Superior temporal gyrus (tissue), 1 donor: ENCODE data around the gene RNF169.
"Not testable (repeated sequence)": the region's sequence is repeated elsewhere in the genome, so short reads cannot be mapped to it uniquely, and the experiment has no call there.

Experiments
- DNase-seq: peaks from one replicate; pipeline ENCODE4 v3.0.0-alpha.2; 2016; ENCODE audit errors: extremely low spot score

Gene RNF169

DNA sequence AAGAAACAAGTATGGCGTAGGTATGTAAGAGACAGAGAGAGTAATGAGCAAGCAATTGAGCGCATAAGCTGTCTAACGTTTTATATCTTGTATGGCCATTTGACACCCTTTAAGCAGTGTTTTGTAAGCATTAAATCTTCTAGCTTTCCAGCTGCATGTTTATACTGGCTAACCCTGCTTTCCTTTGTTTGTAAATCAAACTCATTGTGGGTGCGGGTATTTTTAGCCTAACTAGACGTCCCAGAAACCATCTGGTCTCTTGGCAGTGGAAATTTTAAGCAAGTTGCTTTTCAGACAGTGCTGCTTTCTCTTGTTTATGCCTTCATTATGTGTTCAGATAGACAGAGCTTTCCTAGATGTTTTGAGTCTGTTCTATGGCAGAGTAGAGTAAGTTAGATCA lies 73.5 kb downstream of the RNF169 start:
- peak; percentile 83 for DNase-seq

DNA sequence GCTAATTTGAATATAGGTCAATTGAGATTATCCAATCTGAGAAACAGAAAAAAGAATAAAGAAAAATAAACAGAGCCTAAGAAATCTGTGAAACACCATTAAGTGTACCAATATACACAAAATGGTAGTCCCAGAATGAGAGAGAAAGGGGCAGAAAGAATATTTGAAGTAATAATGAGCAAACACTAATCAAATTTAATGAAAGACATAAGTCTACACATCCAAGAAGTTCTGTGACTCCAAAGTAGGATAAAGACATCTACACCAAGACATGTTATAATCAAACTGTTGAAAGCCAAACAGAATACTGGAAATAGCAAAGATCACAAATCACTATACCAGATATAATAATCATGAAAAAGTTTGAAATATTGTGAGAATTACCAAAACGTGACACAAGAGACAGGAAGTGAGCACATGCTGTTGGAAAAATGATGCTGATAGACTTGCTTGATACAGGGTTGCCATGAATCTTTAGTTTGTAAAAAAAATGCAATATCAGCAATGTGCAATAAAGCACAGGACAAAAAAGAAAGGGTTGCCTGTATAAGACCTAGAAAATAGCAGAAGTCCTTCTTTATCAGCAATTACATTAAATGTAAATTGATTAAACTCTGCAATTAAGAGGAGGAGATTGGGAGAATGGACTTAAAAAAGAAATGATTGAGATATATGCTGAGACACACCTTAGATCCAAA lies 75.8 kb downstream of the RNF169 start:
- DNase-seq, result no peak

DNA sequence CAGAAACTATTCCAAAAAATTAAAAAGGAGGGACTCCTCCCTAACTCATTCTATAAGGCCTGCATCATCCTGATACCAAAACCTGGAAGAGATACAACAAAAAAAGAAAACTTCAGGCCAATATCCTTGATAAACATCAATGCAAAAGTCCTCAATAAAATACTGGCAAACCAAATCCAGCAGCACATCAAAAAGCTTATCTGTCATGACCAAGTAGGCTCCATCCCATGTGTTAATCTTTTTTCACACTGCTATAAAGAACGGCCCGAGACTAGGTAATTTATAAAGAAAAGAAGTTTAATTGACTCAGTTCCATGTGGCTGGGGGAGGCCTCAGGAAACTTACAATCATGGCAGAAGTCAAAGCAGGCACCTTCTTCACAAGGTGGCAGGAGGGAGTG lies 76.9 kb downstream of the RNF169 start:
- not testable (repeated sequence) for DNase-seq

DNA sequence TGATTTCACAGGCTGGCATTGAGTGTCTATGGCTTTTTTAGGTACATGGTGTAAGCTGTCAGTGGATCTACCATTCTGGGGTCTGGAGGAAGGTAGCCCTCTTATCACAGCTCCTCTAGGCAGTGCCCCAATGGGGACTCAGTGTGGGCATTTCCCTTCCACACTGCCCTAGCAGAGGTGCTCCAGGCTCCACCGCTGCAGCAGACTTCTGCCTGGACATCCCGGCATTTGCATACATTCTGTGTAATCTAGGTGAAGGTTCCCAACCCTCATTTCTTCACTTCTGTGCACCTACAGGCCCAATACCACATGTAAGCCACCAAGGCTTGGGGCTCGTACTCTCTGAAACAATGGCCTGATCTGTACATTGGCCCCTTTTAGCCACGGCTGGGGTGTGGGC lies 78.3 kb downstream of the RNF169 start:
- no peak for DNase-seq

DNA sequence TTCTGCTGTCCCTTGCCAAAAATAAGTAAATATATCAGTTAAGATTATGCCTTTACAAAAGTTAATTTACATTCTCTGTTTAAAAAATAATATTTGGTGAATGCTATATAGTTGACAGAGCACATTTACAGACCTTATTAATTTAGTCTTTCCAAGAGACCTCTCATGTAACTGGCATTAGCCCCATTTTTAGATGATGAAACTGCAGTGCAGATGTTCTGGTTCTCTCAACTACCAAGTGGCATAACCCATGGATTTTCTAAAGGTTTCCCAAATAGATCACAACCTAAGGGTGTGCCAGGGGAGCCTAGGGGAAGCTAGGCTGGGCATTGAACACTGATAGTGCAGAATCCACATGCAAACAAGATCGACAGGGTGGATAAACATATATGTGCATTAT lies 88.5 kb downstream of the RNF169 start:
- no peak for DNase-seq

DNA sequence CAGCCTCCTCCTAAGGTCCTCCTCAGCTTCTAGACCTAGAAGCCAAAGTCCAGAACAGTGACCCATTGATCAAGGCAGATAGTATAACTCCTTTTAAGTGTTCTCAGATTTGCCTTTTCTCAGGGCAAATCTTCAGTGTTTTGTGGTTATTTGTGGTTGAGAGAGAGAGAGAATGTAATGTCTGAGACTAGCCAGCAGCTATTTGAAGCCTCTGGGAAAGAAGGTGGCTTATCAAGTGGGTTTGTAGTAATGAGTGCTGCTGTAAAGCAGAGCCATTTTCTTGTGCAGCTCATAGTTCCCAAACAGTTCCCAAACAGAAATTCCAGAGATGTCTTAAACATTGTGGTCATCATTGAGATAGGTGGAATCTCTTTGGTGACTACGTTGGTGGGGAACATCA lies 89.5 kb downstream of the RNF169 start:
- no peak for DNase-seq

DNA sequence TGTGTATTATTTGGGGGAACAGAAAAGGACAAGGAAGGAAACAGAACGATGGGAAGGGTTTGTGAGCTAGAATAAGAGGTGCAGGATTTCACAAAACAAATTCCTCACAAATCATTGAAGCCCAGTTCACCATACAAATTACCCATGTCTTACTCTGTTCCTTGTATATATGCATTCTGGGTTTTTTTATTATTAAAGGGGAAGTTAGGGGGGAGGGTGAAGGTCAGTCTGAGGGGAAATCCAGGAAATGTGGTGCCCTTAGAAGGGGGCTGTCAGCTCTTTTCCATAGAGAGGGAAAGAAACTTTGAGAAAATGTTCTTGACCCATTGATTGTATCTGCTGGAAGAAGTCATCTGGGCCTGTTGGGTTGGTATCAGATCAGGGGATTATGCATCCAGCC lies 90.8 kb downstream of the RNF169 start:
- no peak for DNase-seq

DNA sequence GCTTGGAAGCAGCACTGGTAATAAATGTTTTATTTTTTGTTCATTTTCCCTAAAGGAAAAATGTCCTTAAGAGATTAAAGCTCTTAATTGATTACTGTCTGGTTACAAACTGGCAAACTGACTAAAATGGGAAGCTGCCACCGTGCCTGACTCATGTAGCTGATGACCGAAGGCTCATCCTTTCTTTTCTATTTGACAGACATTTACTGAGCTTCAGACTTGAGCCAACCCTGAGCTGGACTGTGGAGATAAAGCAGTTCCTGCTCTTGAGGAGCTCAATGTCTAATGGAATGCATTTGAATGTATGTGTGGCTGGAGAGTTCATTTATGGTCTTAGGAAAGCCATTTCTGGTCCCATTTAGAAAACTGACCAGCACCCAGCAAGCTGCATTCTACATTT lies 91.3 kb downstream of the RNF169 start:
- no peak for DNase-seq

DNA sequence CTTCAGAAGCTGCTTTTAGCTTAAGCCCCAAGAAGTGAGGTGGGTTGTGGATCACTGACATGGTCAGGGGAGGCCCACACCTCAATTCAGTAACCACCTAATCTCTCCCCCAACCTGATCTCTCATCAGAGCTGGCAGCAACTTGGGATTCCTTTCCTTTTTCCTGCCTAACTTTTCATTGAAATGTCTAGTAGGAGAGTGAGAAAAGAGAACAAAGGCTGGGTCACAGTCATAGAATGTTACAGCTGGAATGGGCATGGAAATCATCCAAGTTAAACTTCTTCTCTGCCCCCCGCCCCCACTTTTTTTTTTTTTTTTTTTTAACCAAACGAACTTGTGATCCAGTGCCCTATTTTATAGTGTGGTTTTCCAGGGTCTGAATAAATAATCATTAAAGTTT lies 91.8 kb downstream of the RNF169 start:
- no peak for DNase-seq

DNA sequence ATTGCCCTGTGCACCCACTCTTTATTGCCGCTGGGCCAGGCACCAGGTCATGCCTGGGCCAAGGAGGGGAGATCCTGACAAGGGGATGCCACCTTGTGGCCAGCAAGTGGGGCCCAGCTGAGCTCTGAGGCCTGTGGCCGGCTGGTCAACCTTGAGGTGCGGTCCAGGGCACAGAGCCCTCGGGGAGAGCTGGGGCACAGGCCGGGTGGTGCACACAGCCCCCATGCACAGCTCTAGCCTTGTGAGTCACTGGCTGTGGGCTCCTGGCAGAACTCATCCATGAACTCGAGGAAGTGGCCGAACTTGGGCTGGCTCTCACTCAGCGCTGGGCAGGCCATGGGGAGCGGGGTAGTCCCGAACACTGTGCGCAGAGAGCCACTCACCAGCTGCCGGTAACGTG lies 94.3 kb downstream of the RNF169 start:
- DNase-seq, result no peak

DNA sequence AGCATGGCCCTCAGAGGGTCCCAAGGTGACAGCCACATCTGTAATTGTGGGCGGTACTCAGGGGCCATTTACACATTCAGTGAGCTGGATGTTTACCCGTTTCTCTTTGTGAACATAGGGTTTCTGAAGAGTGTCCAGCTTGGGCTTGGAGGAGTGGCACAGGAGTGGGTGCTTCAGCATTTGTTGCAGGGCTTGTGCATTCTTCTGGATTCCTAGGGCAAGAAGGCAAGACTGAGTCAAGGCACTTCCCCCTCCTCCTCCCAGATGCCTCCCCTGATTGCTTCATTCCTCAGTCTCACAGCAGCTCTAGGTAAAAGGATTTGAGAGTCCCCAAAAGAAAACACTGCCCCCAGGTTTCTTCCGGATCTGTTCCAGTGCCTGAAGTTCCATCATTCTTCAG lies 95.4 kb downstream of the RNF169 start:
- DNase-seq, result no peak

DNA sequence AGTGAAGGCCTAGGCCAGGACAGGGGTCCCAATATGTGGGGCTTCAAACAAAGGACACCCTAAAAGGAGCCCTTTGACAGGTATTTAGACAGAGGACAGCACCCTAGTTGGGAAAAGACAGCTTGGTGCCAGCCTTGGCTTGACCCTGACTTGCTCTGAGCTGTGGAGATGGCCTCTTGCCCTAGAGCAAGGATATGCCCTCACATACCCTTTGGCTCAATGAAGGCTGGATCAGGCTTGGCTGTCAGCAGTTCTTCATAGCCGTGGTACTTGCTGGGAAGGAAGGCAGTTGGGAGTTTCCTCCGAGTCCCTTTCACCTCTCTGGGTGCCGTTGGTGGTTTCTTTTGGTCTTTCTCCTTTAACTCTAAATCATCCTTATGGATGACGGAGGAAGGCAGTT lies 96.2 kb downstream of the RNF169 start:
- DNase-seq, result no peak

DNA sequence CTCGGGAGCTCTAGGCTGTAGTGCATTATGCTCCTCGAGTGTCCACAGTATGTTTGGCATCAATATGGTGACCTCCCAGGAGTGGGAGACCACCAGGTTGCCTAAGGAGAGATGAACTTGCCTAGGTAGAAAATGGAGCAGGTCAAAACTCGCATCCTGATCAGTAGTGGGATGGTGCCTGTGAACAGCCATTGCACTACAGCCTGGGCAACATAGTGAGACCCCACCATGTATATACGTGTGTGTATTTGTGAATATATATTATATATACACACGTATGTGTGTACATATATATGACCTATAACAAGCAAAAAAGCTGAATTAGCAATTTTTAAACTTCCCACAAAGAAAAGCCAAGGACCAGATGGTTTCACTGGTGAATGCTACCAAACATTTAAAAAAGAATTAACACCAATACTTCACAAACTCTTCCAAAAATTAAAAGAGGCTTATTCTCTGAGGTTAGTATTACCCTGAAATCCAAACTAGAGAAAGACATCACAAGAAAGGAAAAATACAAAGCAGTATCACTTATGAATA lies 97.4 kb downstream of the RNF169 start:
- no peak for DNase-seq

DNA sequence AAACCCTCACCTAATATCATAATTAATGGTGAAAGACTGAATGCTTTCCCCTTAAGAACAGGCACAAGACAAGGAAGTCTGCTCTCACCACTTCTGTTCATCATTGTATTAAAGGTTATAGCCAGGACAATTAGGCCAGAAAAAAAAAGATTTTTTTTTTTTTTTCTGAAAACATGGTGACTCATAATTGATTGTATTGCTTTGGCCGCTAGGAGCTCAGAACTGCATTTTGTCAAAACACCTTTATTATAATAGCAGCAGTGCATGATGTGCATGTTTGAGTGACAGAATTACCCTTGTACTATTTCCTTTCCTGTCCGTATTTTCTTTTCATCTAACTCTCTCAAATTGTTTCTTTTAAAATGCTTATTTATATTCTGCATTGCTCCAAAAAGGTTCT lies 98.1 kb downstream of the RNF169 start:
- DNase-seq, result no peak

DNA sequence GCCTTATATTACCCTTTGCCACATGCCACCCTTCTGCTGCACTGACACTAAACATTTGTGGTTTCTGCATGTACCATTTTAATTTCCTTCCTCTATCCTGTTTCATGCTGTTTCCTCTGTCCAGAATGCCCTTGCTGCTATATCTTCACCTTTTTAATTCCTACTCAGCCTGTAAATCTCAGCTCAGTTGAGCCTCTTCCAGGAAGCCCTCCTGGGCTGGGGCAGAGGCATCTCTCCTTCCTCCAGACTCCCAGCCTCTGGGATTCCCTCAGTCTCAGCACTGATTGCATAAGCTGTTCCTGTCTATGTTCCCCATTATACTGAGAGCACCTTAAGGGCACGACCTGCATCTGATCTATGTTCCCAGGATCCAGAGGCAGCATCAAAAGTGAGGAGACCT lies 98.7 kb downstream of the RNF169 start:
- no peak for DNase-seq

DNA sequence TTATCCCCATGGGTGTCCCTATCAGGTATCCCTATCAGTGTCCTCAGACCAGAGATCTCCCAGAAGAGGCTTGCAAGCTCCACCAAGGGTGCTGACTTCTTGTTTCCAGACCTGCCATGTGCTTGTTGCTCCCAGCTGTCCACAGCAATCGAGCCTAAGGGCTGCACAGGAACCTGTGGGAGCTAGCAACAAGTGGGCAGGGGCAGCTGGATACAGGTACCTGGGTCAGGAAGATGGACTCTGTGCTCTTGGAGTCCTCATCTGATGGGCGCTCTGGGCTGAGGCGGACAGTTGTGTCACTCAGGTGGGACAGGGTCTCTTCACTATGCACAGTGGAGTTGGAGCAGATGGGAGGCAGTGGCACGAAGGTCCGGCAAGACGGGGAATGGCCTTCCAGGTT lies 99.2 kb downstream of the RNF169 start:
- no peak for DNase-seq

DNA sequence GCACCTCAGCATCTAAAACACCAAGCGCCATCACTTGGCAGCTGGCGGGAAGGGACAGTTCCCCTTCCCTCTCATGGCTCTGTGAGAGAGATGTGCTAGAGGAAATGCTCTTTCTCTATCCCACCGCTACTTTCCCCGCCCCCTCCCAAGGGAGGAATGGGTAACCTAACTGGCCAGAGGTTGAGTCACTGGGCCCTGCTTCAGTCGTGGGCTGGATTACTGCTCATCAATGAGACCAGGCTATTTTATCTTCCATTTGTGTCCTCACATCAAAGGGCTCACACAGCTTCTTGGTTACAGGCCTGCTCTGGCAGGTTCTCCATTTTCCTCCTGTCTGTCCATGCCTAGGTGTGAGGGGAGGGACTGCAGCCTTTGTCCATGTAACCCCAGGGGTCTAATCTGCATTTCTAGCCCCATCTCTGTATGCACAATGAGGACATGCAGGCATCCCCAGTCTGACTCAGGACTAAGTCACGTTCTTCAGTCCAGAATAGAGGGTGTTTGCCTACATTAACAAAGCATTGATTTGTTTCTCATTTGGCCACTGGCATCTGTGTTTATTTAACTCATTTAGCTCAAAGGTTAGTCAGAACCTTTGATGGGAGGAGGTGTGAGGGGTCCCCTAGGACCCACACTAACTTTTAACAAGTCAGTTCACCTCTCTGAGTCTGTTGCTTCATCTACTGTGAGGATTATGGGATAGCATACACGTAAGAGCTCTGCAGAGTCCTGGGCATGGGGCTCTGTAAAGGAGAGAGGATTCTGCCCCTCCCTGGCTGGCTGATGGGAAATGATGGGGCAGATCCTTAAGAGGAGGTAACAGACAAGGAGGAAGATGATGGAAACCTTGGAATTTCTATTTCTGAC lies 101.1 kb downstream of the RNF169 start:
- DNase-seq, result no peak

DNA sequence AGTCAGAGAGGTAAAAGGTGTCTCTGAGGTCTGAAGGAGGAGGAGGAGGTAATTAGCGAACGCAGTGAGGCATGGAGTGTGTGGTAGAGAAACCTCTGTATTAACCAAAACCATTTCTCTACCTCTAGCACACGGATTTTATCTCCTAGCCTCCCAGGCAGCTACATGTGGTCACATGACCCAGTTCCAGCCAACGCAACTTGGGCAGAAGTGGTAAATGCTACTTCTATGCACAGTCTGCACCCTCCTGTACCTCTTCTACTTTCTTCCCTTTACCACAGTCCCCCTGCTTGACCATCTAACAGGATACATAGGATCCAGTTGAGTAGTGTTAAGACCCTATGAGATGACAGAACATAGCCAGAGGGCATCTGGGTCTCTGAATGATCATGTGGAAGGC lies 104.6 kb downstream of the RNF169 start:
- no peak for DNase-seq

DNA sequence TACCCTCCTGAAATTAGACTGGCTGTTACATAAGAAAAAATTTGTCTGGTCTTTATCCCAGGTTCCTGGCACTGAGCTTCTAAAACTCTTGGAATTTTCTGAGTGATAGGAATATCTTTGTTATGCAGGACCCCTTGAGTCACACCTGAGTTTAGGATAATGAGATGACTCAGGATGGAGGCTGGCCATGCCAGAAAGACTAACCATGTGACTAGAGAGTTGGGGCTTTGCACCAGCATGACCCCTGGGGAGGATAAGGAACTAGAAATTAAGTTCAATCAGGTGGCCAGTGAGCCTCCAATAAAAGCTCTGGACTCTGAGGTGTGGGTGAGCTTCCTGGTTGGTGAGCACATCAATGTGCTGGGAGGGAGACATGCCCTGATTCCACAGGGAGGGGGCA lies 112.1 kb downstream of the RNF169 start:
- DNase-seq, result no peak

DNA sequence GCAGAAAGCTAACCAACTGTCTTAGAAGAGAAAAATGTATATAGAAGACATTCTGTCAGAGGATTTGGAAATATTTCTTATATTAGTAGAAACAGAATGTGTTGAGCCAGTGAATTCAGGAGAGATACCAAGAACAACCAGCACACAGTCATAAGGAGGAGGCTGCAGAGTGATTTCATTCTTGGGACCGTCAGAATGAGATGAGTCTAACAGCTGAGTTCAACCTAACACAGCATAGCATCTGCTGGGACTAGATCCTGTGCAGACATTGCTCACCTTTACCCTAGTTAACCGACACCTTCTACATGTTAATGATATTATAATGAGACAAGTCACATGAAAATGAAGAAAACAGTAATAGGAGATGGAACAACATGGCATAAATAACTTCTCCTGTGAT lies 114.8 kb downstream of the RNF169 start:
- DNase-seq, result no peak

DNA sequence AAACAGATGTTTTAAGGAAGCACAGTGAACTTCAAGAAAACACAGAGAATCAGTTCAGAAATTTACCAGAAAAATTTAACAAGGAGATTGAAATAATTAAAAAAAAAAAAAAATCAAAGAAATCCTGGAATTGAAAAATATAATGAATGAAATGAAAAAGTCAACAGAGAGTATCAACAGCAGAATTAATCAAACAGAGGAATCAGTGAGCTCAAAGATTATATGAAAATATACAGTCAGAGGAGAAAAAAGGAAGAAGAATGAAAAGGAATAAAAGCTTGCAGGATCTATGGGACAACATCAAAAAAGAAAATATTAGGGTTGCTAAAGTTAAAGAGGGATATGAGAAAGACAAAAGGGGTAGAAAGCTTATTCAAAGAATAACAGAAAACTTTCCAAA lies 117.9 kb downstream of the RNF169 start:
- no peak for DNase-seq

DNA sequence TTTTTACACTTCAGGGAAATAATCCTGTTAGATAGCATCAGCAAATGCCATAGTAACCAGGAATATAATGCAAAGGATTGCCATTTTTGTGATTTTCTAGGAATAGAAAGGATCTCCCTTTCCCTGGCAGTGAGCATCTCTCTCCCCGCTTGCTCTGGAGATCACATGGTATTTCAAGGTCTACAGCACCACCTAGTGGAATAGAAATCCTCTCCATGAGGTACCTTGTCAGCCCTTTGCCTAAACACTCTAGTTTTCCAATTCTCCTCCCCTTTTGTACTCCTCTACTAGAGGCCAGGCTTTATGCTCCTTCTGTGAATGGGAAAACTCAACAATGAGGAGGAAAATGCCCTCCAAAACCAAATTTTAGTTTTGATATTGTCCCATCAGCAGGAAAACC lies 121.8 kb downstream of the RNF169 start:
- no peak for DNase-seq

DNA sequence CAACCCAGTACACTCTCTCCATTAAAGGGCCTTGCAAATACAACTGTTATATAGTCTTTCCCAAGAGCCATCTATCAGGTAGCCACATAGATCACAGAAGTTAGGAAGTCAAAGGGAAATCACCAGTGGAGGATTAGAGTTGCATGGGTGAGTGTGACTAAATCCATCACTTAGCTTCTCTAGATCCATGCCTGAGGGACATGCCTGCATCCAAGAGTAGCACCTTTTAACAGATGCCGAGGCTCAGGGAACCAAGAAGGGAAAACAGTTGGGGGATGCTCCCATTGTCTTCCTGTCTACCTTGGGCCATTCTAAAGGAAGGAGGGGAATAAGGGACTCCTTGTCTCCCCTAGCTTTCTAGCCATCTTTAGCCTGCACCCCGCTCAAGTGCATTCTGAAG lies 122.4 kb downstream of the RNF169 start:
- DNase-seq, result no peak
